Measurements from ENCODE around the gene USH2A.

- TF ChIP-seq, protein P1, sequence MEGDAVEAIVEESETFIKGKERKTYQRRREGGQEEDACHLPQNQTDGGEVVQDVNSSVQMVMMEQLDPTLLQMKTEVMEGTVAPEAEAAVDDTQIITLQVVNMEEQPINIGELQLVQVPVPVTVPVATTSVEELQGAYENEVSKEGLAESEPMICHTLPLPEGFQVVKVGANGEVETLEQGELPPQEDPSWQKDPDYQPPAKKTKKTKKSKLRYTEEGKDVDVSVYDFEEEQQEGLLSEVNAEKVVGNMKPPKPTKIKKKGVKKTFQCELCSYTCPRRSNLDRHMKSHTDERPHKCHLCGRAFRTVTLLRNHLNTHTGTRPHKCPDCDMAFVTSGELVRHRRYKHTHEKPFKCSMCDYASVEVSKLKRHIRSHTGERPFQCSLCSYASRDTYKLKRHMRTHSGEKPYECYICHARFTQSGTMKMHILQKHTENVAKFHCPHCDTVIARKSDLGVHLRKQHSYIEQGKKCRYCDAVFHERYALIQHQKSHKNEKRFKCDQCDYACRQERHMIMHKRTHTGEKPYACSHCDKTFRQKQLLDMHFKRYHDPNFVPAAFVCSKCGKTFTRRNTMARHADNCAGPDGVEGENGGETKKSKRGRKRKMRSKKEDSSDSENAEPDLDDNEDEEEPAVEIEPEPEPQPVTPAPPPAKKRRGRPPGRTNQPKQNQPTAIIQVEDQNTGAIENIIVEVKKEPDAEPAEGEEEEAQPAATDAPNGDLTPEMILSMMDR (conservative IDR thresholded peaks at IDR 0.05; ENCODE audit: low read length): no peak
- TF ChIP-seq EZH2phosphoT487 (IDR thresholded peaks at IDR 0.05; ENCODE audit: borderline replicate concordance): no peak
Observed at GRCh38 chr1:215710899-215711225, 712.4 kb downstream of the USH2A start.
